GM12874 (cell line): Measurements from ENCODE around the gene DDX6.

Experiments
- TF ChIP-seq, protein P1 (sequence below): IDR thresholded peaks from 2 replicates; pipeline ENCODE4 v1.5.1; 2011; ENCODE audit warnings: low read depth, mild to moderate bottlenecking, control low read depth, low read length, moderate library complexity; ENCODE audit not compliant: insufficient read depth

DDX6 gene

DNA sequence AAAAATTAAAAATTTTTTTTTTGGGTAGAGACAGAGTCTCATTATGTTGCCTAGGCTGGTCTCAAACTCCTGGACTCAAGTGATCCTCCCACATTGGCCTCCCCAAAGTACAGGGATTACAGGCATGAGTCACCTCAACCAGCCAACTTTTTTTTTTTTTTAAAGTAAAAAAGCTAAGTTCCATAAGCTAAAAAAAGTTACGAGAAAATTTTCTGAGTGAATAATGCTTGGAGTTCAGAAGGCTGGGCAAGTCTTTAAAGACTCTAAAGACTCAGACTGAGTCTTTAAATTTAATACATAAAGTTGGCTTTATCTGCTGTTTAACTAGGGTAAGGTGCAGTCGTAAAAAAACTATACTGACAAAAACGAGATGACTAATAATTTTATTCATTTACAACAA lies 5.6 kb downstream of the DDX6 start:
- TF ChIP-seq, protein P1, sequence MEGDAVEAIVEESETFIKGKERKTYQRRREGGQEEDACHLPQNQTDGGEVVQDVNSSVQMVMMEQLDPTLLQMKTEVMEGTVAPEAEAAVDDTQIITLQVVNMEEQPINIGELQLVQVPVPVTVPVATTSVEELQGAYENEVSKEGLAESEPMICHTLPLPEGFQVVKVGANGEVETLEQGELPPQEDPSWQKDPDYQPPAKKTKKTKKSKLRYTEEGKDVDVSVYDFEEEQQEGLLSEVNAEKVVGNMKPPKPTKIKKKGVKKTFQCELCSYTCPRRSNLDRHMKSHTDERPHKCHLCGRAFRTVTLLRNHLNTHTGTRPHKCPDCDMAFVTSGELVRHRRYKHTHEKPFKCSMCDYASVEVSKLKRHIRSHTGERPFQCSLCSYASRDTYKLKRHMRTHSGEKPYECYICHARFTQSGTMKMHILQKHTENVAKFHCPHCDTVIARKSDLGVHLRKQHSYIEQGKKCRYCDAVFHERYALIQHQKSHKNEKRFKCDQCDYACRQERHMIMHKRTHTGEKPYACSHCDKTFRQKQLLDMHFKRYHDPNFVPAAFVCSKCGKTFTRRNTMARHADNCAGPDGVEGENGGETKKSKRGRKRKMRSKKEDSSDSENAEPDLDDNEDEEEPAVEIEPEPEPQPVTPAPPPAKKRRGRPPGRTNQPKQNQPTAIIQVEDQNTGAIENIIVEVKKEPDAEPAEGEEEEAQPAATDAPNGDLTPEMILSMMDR, result no peak

DNA sequence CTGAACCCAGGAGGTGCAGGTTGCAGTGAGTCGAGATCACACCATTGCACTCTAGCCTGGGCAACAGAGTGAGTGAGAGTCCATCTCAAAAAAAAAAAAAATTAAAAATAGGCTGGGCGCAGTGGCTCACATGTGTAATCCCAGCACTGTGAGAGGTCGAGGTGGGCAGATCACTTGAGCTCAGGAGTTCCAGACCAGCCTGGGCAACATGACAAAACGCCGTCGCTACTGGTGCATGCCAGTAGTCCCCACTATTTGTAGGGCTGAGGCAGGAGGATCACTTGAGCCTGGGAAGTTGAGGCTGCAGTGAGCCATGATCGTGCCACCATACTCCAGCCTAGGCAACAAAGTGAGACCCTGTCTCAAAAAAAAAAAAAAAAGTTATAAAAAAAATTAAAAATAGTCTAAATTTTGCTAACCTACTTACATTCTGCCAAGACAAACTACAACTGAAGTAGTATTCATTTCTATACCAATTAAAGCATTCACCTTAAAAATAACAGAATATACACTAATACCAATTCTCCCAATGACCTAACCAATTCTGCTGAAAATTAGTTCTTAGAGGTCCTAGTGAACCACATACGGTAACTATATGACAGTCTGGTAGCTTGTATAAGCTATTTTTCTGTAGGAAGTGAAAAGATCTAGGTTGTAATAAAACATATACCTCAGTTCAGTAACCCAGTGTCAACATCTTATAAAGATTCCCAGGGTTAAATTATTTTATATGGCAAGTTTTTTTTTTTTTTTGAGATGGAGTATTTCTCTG lies 7.1 kb downstream of the DDX6 start:
- TF ChIP-seq, protein P1, result no peak

DNA sequence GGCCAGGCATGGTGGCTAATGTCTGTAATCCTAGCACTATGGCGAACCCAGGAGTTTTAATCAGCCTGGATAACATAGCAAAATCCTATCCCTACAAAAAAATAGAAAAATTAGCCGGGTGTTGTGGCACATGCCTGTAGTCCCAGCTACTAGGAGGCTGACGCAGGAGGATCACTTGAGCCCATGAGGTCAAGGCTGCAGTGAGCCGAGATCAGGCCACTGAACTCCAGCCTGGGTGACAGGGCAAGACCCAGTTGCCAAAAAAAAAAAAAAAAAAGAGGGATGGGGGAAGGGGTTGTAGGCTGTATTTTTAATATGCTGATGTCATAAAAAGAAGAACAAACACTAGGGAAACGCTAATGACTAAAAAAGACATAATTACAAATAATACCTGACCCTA lies 12.1 kb downstream of the DDX6 start:
- TF ChIP-seq, protein P1, result no peak

GRCh38 chr11:118774032-118774431 lies 16.9 kb downstream of the DDX6 start:
- TF ChIP-seq, protein P1, result no peak

- TF ChIP-seq, protein P1, result no peak
Measured at GRCh38 chr11:118771547-118772288, 19.2 kb downstream of the DDX6 start.

DNA sequence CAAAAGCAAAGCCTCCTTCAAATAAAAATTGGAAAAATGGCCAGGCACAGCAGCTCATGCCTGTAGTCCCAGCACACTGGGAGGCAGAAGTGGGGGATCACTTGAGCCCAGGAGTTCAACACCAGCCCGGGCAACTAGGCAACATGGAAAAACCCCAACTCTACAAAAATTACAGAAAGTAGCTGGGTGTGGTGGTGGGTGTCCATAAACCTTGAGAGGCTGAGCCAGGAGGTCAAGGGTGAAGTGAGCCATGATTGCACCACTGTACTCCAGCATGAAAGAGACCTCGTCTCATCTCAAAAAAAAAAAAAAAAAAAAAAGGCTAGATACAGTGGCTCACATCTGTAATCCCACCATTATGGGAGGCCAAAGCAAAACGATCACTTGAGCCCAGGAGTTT lies 22.3 kb downstream of the DDX6 start:
- TF ChIP-seq, protein P1, result no peak

DNA sequence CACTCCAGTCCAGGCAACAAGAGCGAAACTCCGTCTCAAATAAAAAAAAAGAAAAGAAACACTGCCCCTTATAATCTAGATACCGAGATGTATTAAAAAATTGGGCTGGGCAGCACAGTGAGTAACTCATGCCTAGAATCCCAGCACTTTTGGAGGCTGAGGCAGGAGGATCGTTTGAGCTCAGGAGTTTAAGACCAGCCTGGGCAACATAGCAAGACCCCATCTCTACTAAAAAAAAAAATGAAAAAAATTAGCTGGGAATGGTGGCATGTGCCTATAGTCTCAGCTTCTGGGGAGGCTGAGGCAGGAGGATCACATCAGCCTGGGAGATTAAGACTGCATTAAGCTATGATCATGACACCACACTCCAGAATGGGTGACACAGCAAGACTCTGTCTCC lies 24.9 kb downstream of the DDX6 start:
- TF ChIP-seq, protein P1, result no peak
